ENCODE measurements around the gene RSPH1.

Gene RSPH1

GRCh38 chr21:42512346-42513034, 16.5 kb upstream of the RSPH1 start:
- no peak for DNase-seq

GRCh38 chr21:42509244-42509643, 13.2 kb upstream of the RSPH1 start:
- DNase-seq, result no peak

GRCh38 chr21:42508371-42508770, 12.3 kb upstream of the RSPH1 start:
- no peak for DNase-seq

- no peak for DNase-seq
Observed at GRCh38 chr21:42507418-42507817, 11.4 kb upstream of the RSPH1 start.

- DNase-seq, result no peak
Observed at GRCh38 chr21:42505090-42505726, 9.2 kb upstream of the RSPH1 start.

- no peak for DNase-seq
Observed at GRCh38 chr21:42503711-42504110, 7.7 kb upstream of the RSPH1 start.

GRCh38 chr21:42500736-42501135, 4.7 kb upstream of the RSPH1 start:
- no peak for DNase-seq

GRCh38 chr21:42500225-42500624, 4.2 kb upstream of the RSPH1 start:
- DNase-seq, result no peak

GRCh38 chr21:42499444-42500112, 3.6 kb upstream of the RSPH1 start:
- DNase-seq, result no peak

GRCh38 chr21:42498012-42498411, 2.0 kb upstream of the RSPH1 start:
- no peak for DNase-seq

- no peak for DNase-seq
Observed at GRCh38 chr21:42496839-42497202, 797 bp upstream of the RSPH1 start.

- no peak for DNase-seq
Observed at GRCh38 chr21:42495765-42496119, 282 bp downstream of the RSPH1 start.

GRCh38 chr21:42495027-42495426, 997 bp downstream of the RSPH1 start:
- no peak for DNase-seq

GRCh38 chr21:42493109-42494060, 2.6 kb downstream of the RSPH1 start:
- DNase-seq, result no peak

- DNase-seq, result no peak
Observed at GRCh38 chr21:42492201-42492600, 3.8 kb downstream of the RSPH1 start.

GRCh38 chr21:42491328-42491727, 4.7 kb downstream of the RSPH1 start:
- DNase-seq, result no peak

GRCh38 chr21:42490720-42491119, 5.3 kb downstream of the RSPH1 start:
- no peak for DNase-seq

GRCh38 chr21:42489991-42490390, 6.0 kb downstream of the RSPH1 start:
- no peak for DNase-seq

GRCh38 chr21:42489006-42489563, 6.9 kb downstream of the RSPH1 start:
- no peak for DNase-seq

GRCh38 chr21:42486531-42486930, 9.5 kb downstream of the RSPH1 start:
- no peak for DNase-seq

GRCh38 chr21:42486072-42486471, 10.0 kb downstream of the RSPH1 start:
- no peak for DNase-seq

GRCh38 chr21:42484966-42485365, 11.1 kb downstream of the RSPH1 start:
- DNase-seq, result no peak

GRCh38 chr21:42481169-42481568, 14.9 kb downstream of the RSPH1 start:
- DNase-seq, result no peak
